Neuronal stem cell (in vitro differentiated cells): ENCODE measurements around the gene PXDN.

Experiments
- DNase-seq: peaks from one replicate; pipeline ENCODE4 v3.0.0-alpha.2; 2013; ENCODE audit warnings: low spot score
- H2AFZ ChIP-seq: one replicate; pipeline ENCODE4 v1.6.1; 2013; ENCODE audit warnings: mild to moderate bottlenecking, low read length, inconsistent platforms
- H2AK5ac ChIP-seq: 2 replicates; pipeline ENCODE4 v1.6.1; 2013; ENCODE audit warnings: low read depth, mild to moderate bottlenecking, inconsistent platforms, low read length, moderate library complexity, mixed read lengths
- H2BK120ac ChIP-seq: 2 replicates; pipeline ENCODE4 v1.6.1; 2013; ENCODE audit warnings: low read depth, mild to moderate bottlenecking, inconsistent platforms, low read length, moderate library complexity, mixed read lengths
- H2BK12ac ChIP-seq: one replicate; pipeline ENCODE4 v1.6.1; 2013; ENCODE audit warnings: low read length, inconsistent platforms
- H2BK15ac ChIP-seq: 2 replicates; pipeline ENCODE4 v1.6.1; 2013; ENCODE audit warnings: mild to moderate bottlenecking, low read length, inconsistent platforms, mixed read lengths
- H2BK5ac ChIP-seq: one replicate; pipeline ENCODE4 v1.6.1; 2013; ENCODE audit warnings: inconsistent platforms, mild to moderate bottlenecking, low read length, moderate library complexity
- H3K14ac ChIP-seq: one replicate; pipeline ENCODE4 v1.6.1; 2013; ENCODE audit warnings: low read length, inconsistent platforms
- H3K18ac ChIP-seq: 2 replicates; pipeline ENCODE4 v1.6.1; 2013; ENCODE audit warnings: low read length, inconsistent platforms
- H3K23ac ChIP-seq: 2 replicates; pipeline ENCODE4 v1.6.1; 2013; ENCODE audit warnings: low read depth, mild to moderate bottlenecking, mixed read lengths, low read length, inconsistent platforms; ENCODE audit not compliant: poor library complexity
- H3K27ac ChIP-seq: replicated peaks from 3 replicates; pipeline ENCODE4 v1.5.1; 2013; ENCODE audit warnings: low read length, inconsistent platforms
- H3K27me3 ChIP-seq, 3 experiments: 2 replicates each; pipeline ENCODE4 v1.6.1; 2013; ENCODE audit warnings: low read length in 3 of 3, mild to moderate bottlenecking in 2 of 3, inconsistent platforms in 1 of 3, low read depth in 1 of 3, mixed read lengths in 1 of 3, moderate library complexity in 1 of 3; ENCODE audit not compliant: control insufficient read depth in 3 of 3, insufficient read depth in 3 of 3
- H3K36me3 ChIP-seq, 2 donors: replicated peaks in 1 of 2; 2 replicates each; pipeline ENCODE4 v1.6.1; 2013; ENCODE audit warnings: low read length in 2 of 2; ENCODE audit not compliant: control insufficient read depth in 2 of 2, insufficient read depth in 2 of 2
- H3K4ac ChIP-seq: 2 replicates; pipeline ENCODE4 v1.6.1; 2013; ENCODE audit warnings: inconsistent platforms, mild to moderate bottlenecking, low read length, moderate library complexity
- H3K4me1 ChIP-seq, 2 donors: 1 replicate in 1 of 2; 2 replicates in 1 of 2; pipeline ENCODE4 v1.6.1; 2013; ENCODE audit warnings: low read length in 2 of 2, low read depth in 1 of 2; ENCODE audit not compliant: control insufficient read depth in 2 of 2, insufficient read depth in 1 of 2
- H3K4me2 ChIP-seq: one replicate; pipeline ENCODE4 v1.6.1; 2013; ENCODE audit warnings: mild to moderate bottlenecking, low read length, inconsistent platforms; ENCODE audit not compliant: insufficient read depth, poor library complexity, severe bottlenecking
- H3K4me3 ChIP-seq, 2 donors: 2 replicates each; pipeline ENCODE4 v1.5.1; 2013; ENCODE audit warnings: low read length in 2 of 2, mild to moderate bottlenecking in 2 of 2, inconsistent platforms in 1 of 2, moderate library complexity in 1 of 2
- H3K79me1 ChIP-seq: one replicate; pipeline ENCODE4 v1.6.1; 2013; ENCODE audit warnings: low read depth, mild to moderate bottlenecking, inconsistent platforms, low read length, moderate library complexity
- H3K9ac ChIP-seq: one replicate; pipeline ENCODE4 v1.6.1; 2013; ENCODE audit warnings: mild to moderate bottlenecking, low read depth, low read length, inconsistent platforms; ENCODE audit not compliant: poor library complexity
- H3K9me3 ChIP-seq, 2 donors: replicated peaks in 1 of 2; 2 replicates each; pipeline versions ENCODE3 to v1.6.1; 2013; ENCODE audit warnings: low read length in 2 of 2, mild to moderate bottlenecking in 2 of 2, inconsistent platforms in 1 of 2, low read depth in 1 of 2, mixed read lengths in 1 of 2, moderate library complexity in 1 of 2; ENCODE audit not compliant: control insufficient read depth in 2 of 2, insufficient read depth in 1 of 2
- H4K8ac ChIP-seq: one replicate; pipeline ENCODE4 v1.6.1; 2013; ENCODE audit warnings: low read depth, mild to moderate bottlenecking, inconsistent platforms, low read length, moderate library complexity
- H4K91ac ChIP-seq: one replicate; pipeline ENCODE4 v1.6.1; 2013; ENCODE audit warnings: low read length, low read depth, mild to moderate bottlenecking, inconsistent platforms; ENCODE audit not compliant: poor library complexity
- WGBS, 2 donors: extraction: QIAGEN DNeasy Blood & Tissue Kit; methylation state at CpG; one replicate each; pipeline ENCODE4 v1.1.7; 2013; ENCODE audit warnings: missing lambda C conversion rate in 2 of 2, mixed read lengths in 1 of 2; ENCODE audit not compliant: insufficient read length in 2 of 2, insufficient replicate concordance in 1 of 2; ENCODE audit errors: extremely low coverage in 2 of 2; 5-methylcytosine and 5-hydroxymethylcytosine counted together

PXDN gene

GRCh38 chr2:1713839-1714236, 30.5 kb downstream of the PXDN start:
- Histone ChIP-seq H3K23ac (no peak overlapping the region), H2BK15ac (peak overlapping the region; percentile 56), H2AK5ac (peak overlapping the region; percentile 5), H3K18ac (peak overlapping the region; percentile 84), H2AFZ (no peak overlapping the region), H3K9me3 (no peaks in the 10 kb centered on the region), H2BK5ac (peak overlapping the region; percentile 83), H3K4me1 (peaks cover 0 to 24% of the 10 kb centered on the region in 2 donors), H2BK120ac (no peak overlapping the region), H3K4me3 (no peak overlapping the region), H4K91ac (no peak overlapping the region), H3K4ac (no peak overlapping the region), H3K14ac (no peak overlapping the region), H3K79me1 (peaks cover 22% of the 10 kb centered on the region), H4K8ac (no peak overlapping the region), H2BK12ac (no peak overlapping the region), H3K9ac (no peak overlapping the region), H3K27ac (no peak overlapping the region), H3K36me3 (no peaks in the 10 kb centered on the region), H3K27me3 (peaks cover 0 to 15% (median 0%) of the 10 kb centered on the region in 3 experiments), H3K4me2 (no peak overlapping the region)
- WGBS, 2 donors, result no CpG with 5 or more reads among the region's 10 CpGs
- no peak for DNase-seq

DNA sequence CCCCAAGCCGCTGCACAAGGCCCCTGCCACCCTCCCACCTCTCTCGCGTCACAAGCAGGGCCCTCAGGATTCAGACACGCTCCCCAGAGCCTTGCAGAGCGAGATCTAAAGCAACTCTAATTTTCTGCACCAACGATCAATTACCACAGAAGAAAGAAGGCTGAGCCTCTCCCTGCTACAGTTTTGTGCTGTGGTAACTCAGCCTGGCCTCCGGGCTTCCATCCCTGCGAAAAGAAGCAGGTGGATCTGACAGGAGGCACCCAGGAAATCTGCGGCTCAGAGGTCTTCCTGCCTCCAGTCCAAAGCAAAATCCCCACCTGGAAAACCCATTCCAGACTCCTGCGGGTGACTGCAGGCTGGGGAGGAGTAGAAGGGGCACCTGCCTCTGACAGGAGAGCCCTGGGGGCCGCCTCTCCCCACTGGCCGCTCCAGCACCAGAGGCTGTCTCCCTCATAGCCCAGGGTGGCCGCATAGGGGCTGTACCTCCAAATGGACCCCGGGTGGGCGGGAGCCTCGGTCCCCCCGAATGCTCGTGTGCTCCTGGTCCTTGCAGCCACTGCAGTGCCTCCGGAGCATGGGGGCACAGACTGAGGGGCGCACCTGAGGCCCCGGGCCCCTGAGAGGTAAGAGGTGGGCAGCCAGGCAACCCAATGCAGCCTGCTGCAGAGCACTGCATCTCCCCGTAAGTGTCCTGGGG, 31.0 kb downstream of the PXDN start:
- Histone ChIP-seq H3K27me3 (peaks cover 0 to 16% (median 3%) of the 10 kb centered on the region in 3 experiments), H3K14ac (no peak overlapping the region), H3K27ac (no peak overlapping the region)

DNA sequence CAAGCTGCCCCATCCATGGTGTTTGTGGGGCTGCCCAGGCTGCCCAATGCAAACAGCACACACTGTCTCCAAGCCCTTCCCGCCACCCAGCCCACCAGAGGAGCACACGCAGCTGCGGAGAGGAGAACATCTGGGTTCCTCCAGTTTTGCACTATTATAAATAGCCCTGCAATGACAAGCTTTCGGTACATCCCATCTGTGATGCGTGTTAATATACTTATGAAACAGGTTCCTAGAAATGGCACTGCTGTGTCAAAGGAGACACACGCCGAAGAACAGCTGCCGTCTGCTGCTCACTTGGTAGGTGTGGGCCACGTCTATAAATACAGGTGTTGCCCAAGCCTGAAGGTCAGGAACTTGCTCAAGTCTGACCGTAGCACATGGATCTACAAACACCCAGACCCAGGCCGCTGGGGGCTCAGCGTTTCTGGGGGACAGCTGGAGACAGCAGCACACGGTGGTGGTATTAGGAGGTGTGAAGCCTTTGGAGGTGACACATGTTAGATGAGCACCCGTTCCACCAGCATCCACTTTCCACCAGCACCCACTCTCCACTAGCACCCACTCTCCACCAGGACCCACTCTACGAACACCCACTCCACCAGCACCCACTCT, 34.3 kb downstream of the PXDN start:
- no peaks in the 10 kb centered on the region for H3K9me3 ChIP-seq
- peaks cover 20% of the 10 kb centered on the region for H3K79me1 ChIP-seq
- no peak overlapping the region for H3K4me3 ChIP-seq
- H3K23ac ChIP-seq, result peak overlapping the region; percentile 37
- H3K4me2 ChIP-seq, result no peak overlapping the region
- H2BK5ac ChIP-seq, result no peak overlapping the region
- no peak overlapping the region for H3K27ac ChIP-seq
- H3K27me3 ChIP-seq, result peaks cover 0 to 27% (median 3%) of the 10 kb centered on the region in 3 experiments
- H3K36me3 ChIP-seq, result no peaks in the 10 kb centered on the region
- no peak overlapping the region for H3K18ac ChIP-seq
- no peak overlapping the region for H2AFZ ChIP-seq
- no peak overlapping the region for H2BK12ac ChIP-seq
- H2BK15ac ChIP-seq, result no peak overlapping the region
- H4K91ac ChIP-seq, result no peak overlapping the region
- DNase-seq, result no peak
- H3K14ac ChIP-seq, result no peak overlapping the region
- no peak overlapping the region for H4K8ac ChIP-seq
- WGBS, 2 donors, result no CpG with 5 or more reads among the region's 15 CpGs
- peaks cover 7 to 22% of the 10 kb centered on the region in 2 donors for H3K4me1 ChIP-seq
- no peak overlapping the region for H2BK120ac ChIP-seq
- no peak overlapping the region for H3K9ac ChIP-seq
- H3K4ac ChIP-seq, result no peak overlapping the region
- H2AK5ac ChIP-seq, result no peak overlapping the region

More for the DNA sequence above, 31.0 kb downstream of the PXDN start:
- H2BK5ac ChIP-seq, result peak overlapping the region; percentile 83
- H4K8ac ChIP-seq, result no peak overlapping the region
- H3K4ac ChIP-seq, result no peak overlapping the region
- peak overlapping the region; percentile 5 for H2AK5ac ChIP-seq
- no CpG with 5 or more reads among the region's 22 CpGs for WGBS, 2 donors
- H3K4me1 ChIP-seq, result peaks cover 0 to 26% of the 10 kb centered on the region in 2 donors
- no peak overlapping the region for H2BK12ac ChIP-seq
- H3K23ac ChIP-seq, result no peak overlapping the region
- H2BK15ac ChIP-seq, result peak overlapping the region; percentile 56
- H3K36me3 ChIP-seq, result no peaks in the 10 kb centered on the region
- no peak overlapping the region for H3K4me3 ChIP-seq
- H3K18ac ChIP-seq, result peak overlapping the region; percentile 84
- no peaks in the 10 kb centered on the region for H3K9me3 ChIP-seq
- peak overlapping the region; percentile 14 for H3K4me2 ChIP-seq
- H4K91ac ChIP-seq, result no peak overlapping the region
- H2AFZ ChIP-seq, result no peak overlapping the region
- no peak overlapping the region for H2BK120ac ChIP-seq
- peak; percentile 54 for DNase-seq
- no peak overlapping the region for H3K9ac ChIP-seq
- peaks cover 22% of the 10 kb centered on the region for H3K79me1 ChIP-seq

GRCh38 chr2:1709335-1709605, 35.0 kb downstream of the PXDN start:
- Histone ChIP-seq H3K4ac (no peak overlapping the region), H4K8ac (no peak overlapping the region), H4K91ac (no peak overlapping the region), H2BK120ac (no peak overlapping the region), H3K4me2 (no peak overlapping the region), H3K9ac (no peak overlapping the region), H3K18ac (no peak overlapping the region), H3K36me3 (no peaks in the 10 kb centered on the region), H2BK12ac (no peak overlapping the region), H3K4me1 (peaks cover 7 to 21% of the 10 kb centered on the region in 2 donors), H2AFZ (no peak overlapping the region), H3K27me3 (peaks cover 0 to 27% (median 3%) of the 10 kb centered on the region in 3 experiments), H3K14ac (no peak overlapping the region), H2BK5ac (no peak overlapping the region), H2BK15ac (no peak overlapping the region), H3K4me3 (no peak overlapping the region), H3K9me3 (no peaks in the 10 kb centered on the region), H3K79me1 (peaks cover 19% of the 10 kb centered on the region), H2AK5ac (peak overlapping the region; percentile 69), H3K23ac (no peak overlapping the region), H3K27ac (no peak overlapping the region)
- WGBS, 2 donors, result no CpG with 5 or more reads among the region's 8 CpGs
- DNase-seq, result no peak
